ENCODE data around the gene GPATCH2.

Gene GPATCH2

GRCh38 chr1:217563179-217563578 lies 67.7 kb downstream of the GPATCH2 start:
- H3K27ac ChIP-seq, result no peak overlapping the region
- peak; percentile 42 for TF ChIP-seq CTCF (conservative IDR thresholded peaks at IDR 0.05)
- TF ChIP-seq ZFX (IDR thresholded peaks at IDR 0.05), result no peak

GRCh38 chr1:217562229-217562878 lies 68.5 kb downstream of the GPATCH2 start:
- TF ChIP-seq CTCF (conservative IDR thresholded peaks at IDR 0.05) (no peak), ZFX (IDR thresholded peaks at IDR 0.05) (no peak)
- no peak overlapping the region for H3K27ac ChIP-seq

- no peak overlapping the region for H3K27ac ChIP-seq
- TF ChIP-seq ZFX (IDR thresholded peaks at IDR 0.05), result no peak
- TF ChIP-seq CTCF (conservative IDR thresholded peaks at IDR 0.05), result no peak
These were observed 69.4 kb downstream of the GPATCH2 start for GRCh38 chr1:217561446-217561845.

GRCh38 chr1:217554849-217555248 lies 76.0 kb downstream of the GPATCH2 start:
- no peak for TF ChIP-seq CTCF (conservative IDR thresholded peaks at IDR 0.05)
- TF ChIP-seq ZFX (IDR thresholded peaks at IDR 0.05), result no peak

GRCh38 chr1:217553949-217554509 lies 76.9 kb downstream of the GPATCH2 start:
- TF ChIP-seq ZFX (IDR thresholded peaks at IDR 0.05) (no peak), CTCF (conservative IDR thresholded peaks at IDR 0.05) (no peak)
- H3K27ac ChIP-seq, result no peak overlapping the region

More at GRCh38 chr1:217554849-217555248, 76.0 kb downstream of the GPATCH2 start:
- H3K27ac ChIP-seq, result no peak overlapping the region

- H3K27ac ChIP-seq, result no peak overlapping the region
- no peak; the same call in 1 of the 2 replicates for TF ChIP-seq CTCF (conservative IDR thresholded peaks at IDR 0.05)
- no peak for TF ChIP-seq ZFX (IDR thresholded peaks at IDR 0.05)
These were observed 78.4 kb downstream of the GPATCH2 start for GRCh38 chr1:217552339-217552951.

- no peak for TF ChIP-seq CTCF (conservative IDR thresholded peaks at IDR 0.05)
- no peak for TF ChIP-seq ZFX (IDR thresholded peaks at IDR 0.05)
- H3K27ac ChIP-seq, result no peak overlapping the region
These were observed 88.1 kb downstream of the GPATCH2 start for GRCh38 chr1:217542837-217543236.

Measured in C4-2B (cell line).